H1 (cell line): Measurements from ENCODE around the gene ENAH. TPM values are rescaled to one million over a fixed set of nuclear protein-coding genes. Genes with fewer than 3 reads are reported as not detected.

Experiments
- CTCF ChIA-PET: fragments of 300-600 bp; sonication (Branson Sonifier 250); formaldehyde crosslinking; loops from one replicate; lab custom pipeline; 2021; ENCODE audit not compliant: partially characterized antibody; lab: Charles Lee
- POLR2A ChIA-PET: fragments of 300-600 bp; sonication (Branson Sonifier 250); formaldehyde crosslinking; loops from one replicate; lab custom pipeline; 2021; ENCODE audit warnings: inconsistent platforms; ENCODE audit not compliant: partially characterized antibody; lab: Charles Lee
- DNase-seq, 2 experiments: peaks; one replicate each; pipeline versions ENCODE4 v3.0.0 to v3.0.0-alpha.2; 2010 to 2022; ENCODE audit warnings: low spot score in 2 of 2, low read depth in 1 of 2, mixed read lengths in 1 of 2
- FAIRE-seq: peaks from 2 replicates; lab custom pipeline; 2011; peaks lifted over from hg19 to GRCh38; lab: Jason Lieb, UNC
- H2AFZ ChIP-seq: 2 replicates; pipeline ENCODE4 v1.8.1; 2012; ENCODE audit warnings: low read length, inconsistent platforms
- H2AK5ac ChIP-seq: 2 replicates; pipeline ENCODE4 v1.6.1; 2013; ENCODE audit warnings: low read depth, low read length
- H2BK120ac ChIP-seq: replicated peaks from 2 replicates; pipeline ENCODE3; 2013; ENCODE audit warnings: low read depth, low read length, inconsistent platforms
- H2BK12ac ChIP-seq: 2 replicates; pipeline ENCODE4 v1.6.1; 2013; ENCODE audit warnings: low read depth, low read length
- H2BK15ac ChIP-seq: 2 replicates; pipeline ENCODE4 v1.6.1; 2013; ENCODE audit warnings: low read length
- H2BK20ac ChIP-seq: 2 replicates; pipeline ENCODE4 v1.6.1; 2013; ENCODE audit warnings: low read length
- H2BK5ac ChIP-seq: 2 replicates; pipeline ENCODE4 v1.6.1; 2013; ENCODE audit warnings: low read depth, low read length
- H3K14ac ChIP-seq: 2 replicates; pipeline ENCODE4 v1.6.1; 2013; ENCODE audit warnings: inconsistent platforms; ENCODE audit not compliant: insufficient read length
- H3K18ac ChIP-seq: 2 replicates; pipeline ENCODE4 v1.6.1; 2013; ENCODE audit warnings: low read length; ENCODE audit errors: extremely low read depth
- H3K23ac ChIP-seq: 2 replicates; pipeline ENCODE4 v1.6.1; 2013; ENCODE audit warnings: inconsistent platforms; ENCODE audit not compliant: insufficient read length
- H3K23me2 ChIP-seq: 2 replicates; pipeline ENCODE4 v1.6.1; 2013; ENCODE audit warnings: low read depth, low read length
- H3K27ac ChIP-seq: 2 replicates; pipeline ENCODE4 v1.6.1; 2011; ENCODE audit warnings: low read depth, low read length, inconsistent platforms
- H3K27me3 ChIP-seq, 4 experiments: replicated peaks in 1 of 4; 1 replicate in 1 of 4; 2 replicates in 3 of 4; pipeline versions ENCODE4 v1.6.1 to v1.8.1; 2011 to 2013; ENCODE audit warnings: low read length in 3 of 4, mild to moderate bottlenecking in 3 of 4, inconsistent platforms in 2 of 4, mixed read lengths in 2 of 4, moderate library complexity in 1 of 4; ENCODE audit not compliant: control insufficient read depth in 3 of 4, insufficient read depth in 3 of 4; ENCODE audit errors: extremely low read depth in 1 of 4
- H3K36me3 ChIP-seq, 4 experiments: 2 replicates each; pipeline versions ENCODE4 v1.6.1 to v1.8.1; 2011 to 2013; ENCODE audit warnings: mild to moderate bottlenecking in 4 of 4, low read length in 3 of 4, moderate library complexity in 2 of 4, control low read depth in 1 of 4, inconsistent platforms in 1 of 4; ENCODE audit not compliant: insufficient read depth in 4 of 4, control insufficient read depth in 2 of 4
- H3K4ac ChIP-seq: replicated peaks from 2 replicates; pipeline ENCODE3; 2013; ENCODE audit warnings: low read length, low read depth, mixed read lengths, inconsistent platforms; ENCODE audit not compliant: insufficient read length
- H3K4me1 ChIP-seq, 4 experiments: replicated peaks in 1 of 4; 1 replicate in 1 of 4; 2 replicates in 3 of 4; pipeline versions ENCODE4 v1.6.1 to v1.8.1; 2011 to 2013; ENCODE audit warnings: low read length in 3 of 4, inconsistent platforms in 2 of 4, mixed read lengths in 1 of 4; ENCODE audit not compliant: insufficient read depth in 4 of 4, control insufficient read depth in 3 of 4
- H3K4me2 ChIP-seq, 2 experiments: 2 replicates each; pipeline versions ENCODE4 v1.6.1 to v1.8.1; 2011 to 2013; ENCODE audit warnings: low read depth in 2 of 2, low read length in 2 of 2, control low read depth in 1 of 2, inconsistent platforms in 1 of 2, mild to moderate bottlenecking in 1 of 2; ENCODE audit not compliant: insufficient read depth in 1 of 2
- H3K4me3 ChIP-seq, 4 experiments: fragments of 200-600, 300-600 bp in 1 of 4; sonication (generic), shearing (Covaris generic), sonication (Bioruptor Twin) in 1 of 4; 2 replicates each; pipeline versions ENCODE4 v1.5.1 to v1.8.1; 2011 to 2016; ENCODE audit warnings: low read length in 4 of 4, low read depth in 3 of 4, control low read depth in 2 of 4, inconsistent platforms in 2 of 4, mild to moderate bottlenecking in 2 of 4, mixed read lengths in 1 of 4, moderate library complexity in 1 of 4; ENCODE audit not compliant: insufficient read depth in 2 of 4; ENCODE audit errors: extremely low read depth in 1 of 4
- H3K56ac ChIP-seq: replicated peaks from 2 replicates; pipeline ENCODE3; 2013; ENCODE audit warnings: low read depth, mild to moderate bottlenecking, mixed read lengths, low read length, inconsistent platforms; ENCODE audit not compliant: insufficient read length
- H3K79me1 ChIP-seq: 2 replicates; pipeline ENCODE4 v1.6.1; 2013; ENCODE audit warnings: low read depth, low read length, control low read depth
- H3K79me2 ChIP-seq, 2 experiments: 2 replicates each; pipeline versions ENCODE4 v1.6.1 to v1.8.1; 2012 to 2013; ENCODE audit warnings: low read length in 2 of 2, mild to moderate bottlenecking in 2 of 2, inconsistent platforms in 1 of 2; ENCODE audit not compliant: insufficient read depth in 2 of 2, control insufficient read depth in 1 of 2
- H3K9ac ChIP-seq, 4 experiments: replicated peaks in 1 of 4; 1 replicate in 1 of 4; 2 replicates in 3 of 4; pipeline versions ENCODE4 v1.6.1 to v1.8.1; 2011 to 2013; ENCODE audit warnings: low read depth in 3 of 4, low read length in 3 of 4, control low read depth in 2 of 4, mild to moderate bottlenecking in 2 of 4, moderate library complexity in 2 of 4, inconsistent platforms in 1 of 4; ENCODE audit errors: extremely low read depth in 1 of 4
- H3K9me3 ChIP-seq, 2 experiments: 2 replicates each; pipeline versions ENCODE4 v1.6.1 to v1.8.1; 2012 to 2013; ENCODE audit warnings: mild to moderate bottlenecking in 2 of 2, moderate library complexity in 2 of 2, control low read depth in 1 of 2, inconsistent platforms in 1 of 2, low read depth in 1 of 2, low read length in 1 of 2, mixed read lengths in 1 of 2; ENCODE audit not compliant: insufficient read depth in 2 of 2
- H4K20me1 ChIP-seq, 2 experiments: replicated peaks in 1 of 2; 2 replicates each; pipeline versions ENCODE3 to v1.8.1; 2011 to 2013; ENCODE audit warnings: inconsistent platforms in 2 of 2, low read length in 2 of 2, mild to moderate bottlenecking in 1 of 2; ENCODE audit not compliant: insufficient read depth in 2 of 2, control insufficient read depth in 1 of 2
- H4K5ac ChIP-seq: 2 replicates; pipeline ENCODE4 v1.6.1; 2013; ENCODE audit warnings: low read length, low read depth, mixed read lengths, inconsistent platforms; ENCODE audit not compliant: insufficient read length
- H4K8ac ChIP-seq: 2 replicates; pipeline ENCODE4 v1.8.0; 2013; ENCODE audit warnings: mild to moderate bottlenecking, moderate library complexity, low read length, inconsistent platforms; ENCODE audit not compliant: insufficient read depth; ENCODE audit errors: extremely low read depth
- H4K91ac ChIP-seq: replicated peaks from 2 replicates; pipeline ENCODE3; 2013; ENCODE audit warnings: low read length, mixed read lengths, inconsistent platforms; ENCODE audit not compliant: insufficient read length
- BCL11A ChIP-seq, 2 experiments: IDR thresholded peaks; one replicate each; pipeline ENCODE4 v1.6.1; 2011; ENCODE audit warnings: low read depth in 2 of 2, low read length in 2 of 2, mild to moderate bottlenecking in 2 of 2
- BRCA1 ChIP-seq: IDR thresholded peaks from 2 replicates; pipeline ENCODE4 v1.6.1; 2012; ENCODE audit warnings: low read depth, low read length, improper control_type of control experiment
- CBX5 ChIP-seq: fragments of 300-800, 300-1000 bp; sonication (generic); IDR thresholded peaks from 2 replicates; pipeline ENCODE4 v1.7.1; 2016; ENCODE audit warnings: antibody characterized with exemption, low read length, low read depth
- CHD2 ChIP-seq: IDR thresholded peaks from 2 replicates; pipeline ENCODE4 v1.6.1; 2012; ENCODE audit warnings: low read length, improper control_type of control experiment
- E2F6 ChIP-seq: IDR thresholded peaks from 2 replicates; pipeline ENCODE4 v1.6.1; 2012; ENCODE audit warnings: inconsistent platforms
- EZH2 ChIP-seq: fragments of 200-600 bp; sonication (generic); IDR thresholded peaks from 2 replicates; pipeline ENCODE4 v1.7.1; 2012; ENCODE audit warnings: low read depth, mild to moderate bottlenecking, moderate library complexity, low read length, inconsistent platforms; ENCODE audit not compliant: severe bottlenecking
- GABPA ChIP-seq: IDR thresholded peaks from 2 replicates; pipeline ENCODE4 v1.6.1; 2011; ENCODE audit warnings: mild to moderate bottlenecking, low read length, moderate library complexity, borderline replicate concordance; ENCODE audit not compliant: insufficient read depth
- HDAC6 ChIP-seq: IDR thresholded peaks from one replicate; pipeline ENCODE4 v1.7.1; 2012; ENCODE audit warnings: low read depth, mild to moderate bottlenecking, inconsistent platforms, low read length, moderate library complexity
- KDM1A ChIP-seq: fragments of 200-600, 300-600 bp; sonication (generic); IDR thresholded peaks from 2 replicates; pipeline ENCODE4 v1.7.1; 2016; ENCODE audit warnings: mild to moderate bottlenecking, low read length, borderline replicate concordance
- MAFK ChIP-seq: IDR thresholded peaks from 2 replicates; pipeline ENCODE4 v1.6.1; 2012; ENCODE audit warnings: low read depth, mild to moderate bottlenecking, improper control_type of control experiment, low read length
- POLR2AphosphoS5 ChIP-seq: IDR thresholded peaks from 2 replicates; pipeline ENCODE4 v1.6.1; 2011; ENCODE audit warnings: low read depth, low read length
- POU5F1 ChIP-seq: IDR thresholded peaks from 2 replicates; pipeline ENCODE4 v1.6.1; 2011; ENCODE audit warnings: low read depth, mild to moderate bottlenecking, low read length, moderate library complexity
- SIX5 ChIP-seq: IDR thresholded peaks from 2 replicates; pipeline ENCODE4 v1.6.1; 2011; ENCODE audit warnings: mild to moderate bottlenecking, low read depth, low read length
- SP1 ChIP-seq: IDR thresholded peaks from 2 replicates; pipeline ENCODE4 v1.6.1; 2011; ENCODE audit warnings: low read depth, low read length
- TEAD4 ChIP-seq: IDR thresholded peaks from 2 replicates; pipeline ENCODE4 v1.6.1; 2012; ENCODE audit warnings: low read depth, low read length, inconsistent platforms, mixed read lengths
- WGBS, 2 experiments: shearing (Covaris generic) in 1 of 2; methylation state at CpG; one replicate each; pipeline versions ENCODE4 v1.1.6 to v1.1.7; 2013 to 2015; ENCODE audit warnings: low lambda C conversion rate in 2 of 2, mixed read lengths in 2 of 2, inconsistent platforms in 1 of 2, low coverage in 1 of 2, missing lambda C conversion rate in 1 of 2; ENCODE audit not compliant: insufficient replicate concordance in 2 of 2, insufficient coverage in 1 of 2, insufficient read length in 1 of 2; ENCODE audit errors: extremely low coverage in 1 of 2, missing lambda C conversion rate in 1 of 2; 5-methylcytosine and 5-hydroxymethylcytosine counted together
- polyA plus RNA-seq, 7 experiments: library from polyadenylated mRNA; depleted of rRNA in 3 of 7; stranded (reverse) in 5 of 7; unstranded in 2 of 7; fragments of >200 nt in 5 of 7; fragments of 200-250 nt in 2 of 7; gene quantifications; 1 replicate in 5 of 7; 2 replicates in 1 of 7; 4 replicates in 1 of 7; pipeline versions ENCODE4 v1.2.1 to v1.2.3, GENCODE V29; 2011 to 2013; ENCODE audit warnings: missing spikeins in 2 of 7, mixed read lengths in 2 of 7
- total RNA-seq: library from RNA; stranded (reverse); fragmentation: NEBNext Ultra II Directional; extraction: Animal tissue kit (Norgen Biotek cat#: 25700); gene quantifications from 2 replicates; pipeline ENCODE4 v1.2.1, GENCODE V29; 2021

ENAH gene
- total and polyA plus RNA-seq, 2 of the 8 experiments (the other 6 are each of a cell fraction or from before 2014, with no cell fraction given), result 39.1 to 335 TPM

- CTCF ChIA-PET, result interaction anchor here (0.9 to 2.8 kb wide), 9 partner anchors 11 to 22 kb away, joined by 3 to 17 read pairs (median 4); no protein-coding TSS in a partner anchor
- POLR2A ChIA-PET, result interaction anchor here (1.4 kb wide), 1 partner anchor 14 kb away, joined by 3 read pairs; no protein-coding TSS in a partner anchor
- no peaks in the 10 kb centered on the region for H4K20me1 ChIP-seq
- no peaks in the 10 kb centered on the region; a peak in 1 of 7 replicates for H3K4me1 ChIP-seq
- no peak overlapping the region for H2AK5ac ChIP-seq
- H2BK5ac ChIP-seq, result no peak overlapping the region
- no peak overlapping the region for H3K18ac ChIP-seq
- H3K9me3 ChIP-seq, result no peaks in the 10 kb centered on the region
- no peaks in the 10 kb centered on the region for H3K79me1 ChIP-seq
- H3K23ac ChIP-seq, result no peak overlapping the region
- no peak overlapping the region for H2BK15ac ChIP-seq
- H3K27me3 ChIP-seq, result no peaks in the 10 kb centered on the region
- 95% methylated on average over 5 of the region's 5 CpGs; no CpG with 5 or more reads in 1 of the 2 experiments for WGBS, 2 experiments
- no peaks in the 10 kb centered on the region for H3K79me2 ChIP-seq
- H4K8ac ChIP-seq, result no peak overlapping the region
- H3K23me2 ChIP-seq, result no peaks in the 10 kb centered on the region; the same call in 1 of the 2 replicates
- H3K27ac ChIP-seq, result no peak overlapping the region
- no peak overlapping the region for H3K4me2 ChIP-seq
- no peak overlapping the region for H3K9ac ChIP-seq
- no peak overlapping the region for H3K14ac ChIP-seq
- H4K5ac ChIP-seq, result no peak overlapping the region
- H3K4me3 ChIP-seq, result no peak overlapping the region
- H2BK120ac ChIP-seq, result no peak overlapping the region
- no peak overlapping the region for H2AFZ ChIP-seq
- no peak overlapping the region for H4K91ac ChIP-seq
- no peak overlapping the region for H2BK20ac ChIP-seq
- DNase-seq, result no peak
- H3K56ac ChIP-seq, result no peak overlapping the region
- no peaks in the 10 kb centered on the region for H3K36me3 ChIP-seq
- no peak overlapping the region for H3K4ac ChIP-seq
- no peak for FAIRE-seq
- no peak overlapping the region for H2BK12ac ChIP-seq
- TF ChIP-seq MAFK, result no peak
- TF ChIP-seq GABPA, result no peak
- no peak for TF ChIP-seq KDM1A
- no peak for TF ChIP-seq SP1
- TF ChIP-seq CHD2, result no peak
- TF ChIP-seq HDAC6, result no peak
- TF ChIP-seq EZH2, result no peak
- no peak for TF ChIP-seq POU5F1
- TF ChIP-seq TEAD4, result no peak
- TF ChIP-seq CBX5, result no peak
- no peak for TF ChIP-seq SIX5
- TF ChIP-seq BCL11A (IDR thresholded peaks at IDR 0.05; ENCODE audit: low read depth in 2 of 2, low read length in 2 of 2), result no peak
- no peak for TF ChIP-seq BRCA1
- TF ChIP-seq POLR2AphosphoS5, result no peak
- TF ChIP-seq E2F6, result no peak
Observed at GRCh38 chr1:225454733-225455132, 198.2 kb downstream of the ENAH start.
